ENCODE data around the gene SLC10A1. TPM values are rescaled to one million over a fixed set of nuclear protein-coding genes. Genes with fewer than 3 reads are reported as not detected.

Gene SLC10A1
- total RNA-seq, 1 experiment from 2014 or later, result not detected

GRCh38 chr14:69811227-69811867, 14.3 kb upstream of the SLC10A1 start:
- no CpG with 5 or more reads among the region's 13 CpGs for WGBS (ENCODE audit: extremely low coverage, insufficient read length, low lambda C conversion rate)
- H3K23me2 ChIP-seq (ENCODE audit: insufficient read length, low read depth, low read length, poor library complexity, severe bottlenecking), result no peaks in the 10 kb centered on the region
- Mint-ChIP-seq H3K9me3 (no peaks in the 10 kb centered on the region; a peak in 1 of 5 replicates), H3K27ac (no peak overlapping the region), H3K27me3 (ENCODE audit: low read depth) (no peaks in the 10 kb centered on the region; the same call in 1 of the 2 replicates), H3K36me3 (ENCODE audit: insufficient read depth in 1 of 3, low read depth in 3 of 3) (no peaks in the 10 kb centered on the region; a peak in 1 of 7 replicates), H3K4me3 (no peak overlapping the region), H3K4me1 (peaks cover 9 to 10% of the 10 kb centered on the region in 2 experiments)
- H4K5ac ChIP-seq (ENCODE audit: insufficient read length, low read depth, low read length), result no peak overlapping the region
- H3K18ac ChIP-seq (ENCODE audit: insufficient read length, low read depth, low read length), result no peak overlapping the region
- no peak overlapping the region for H2AK5ac ChIP-seq (ENCODE audit: insufficient read length, low read length)
- H3K4ac ChIP-seq (ENCODE audit: low read depth, low read length), result no peak overlapping the region
- H3K23ac ChIP-seq (ENCODE audit: insufficient read length, low read depth, low read length), result no peak overlapping the region
- H3K4me2 ChIP-seq (ENCODE audit: insufficient read depth, insufficient read length, low read length), result no peak overlapping the region
- no peak overlapping the region for H2BK15ac ChIP-seq (ENCODE audit: low read depth, low read length)
- H2BK12ac ChIP-seq (ENCODE audit: insufficient read length, low read depth, low read length), result no peak overlapping the region
- no peaks in the 10 kb centered on the region for H3K27me3 ChIP-seq (ENCODE audit: insufficient read depth, low read length)
- no peak overlapping the region for H3K9ac ChIP-seq (ENCODE audit: extremely low read depth, insufficient read length, low read length)
- no peaks in the 10 kb centered on the region for H3K79me2 ChIP-seq (ENCODE audit: insufficient read depth, low read length)
- H3K27ac ChIP-seq (ENCODE audit: insufficient read length, low read depth, low read length), result no peak overlapping the region
- H3K4me1 ChIP-seq (ENCODE audit: insufficient read depth, low read length), result no peaks in the 10 kb centered on the region
- H2BK120ac ChIP-seq (ENCODE audit: low read depth, low read length, poor library complexity, severe bottlenecking), result no peak overlapping the region
- no peak overlapping the region for H3K14ac ChIP-seq (ENCODE audit: insufficient read depth, low read length)
- H3K56ac ChIP-seq (ENCODE audit: insufficient read length, low read depth, low read length), result no peak overlapping the region
- TF ChIP-seq CTCF (conservative IDR thresholded peaks at IDR 0.05), result no peak
- H4K91ac ChIP-seq (ENCODE audit: insufficient read length, low read depth, low read length), result no peak overlapping the region
- H4K20me1 ChIP-seq (ENCODE audit: control insufficient read depth, insufficient read depth, insufficient read length), result no peaks in the 10 kb centered on the region
- no peaks in the 10 kb centered on the region for H3K79me1 ChIP-seq (ENCODE audit: insufficient read depth, low read depth, low read length, poor library complexity, severe bottlenecking)
- H2AFZ ChIP-seq (ENCODE audit: low read length), result no peak overlapping the region
- no peaks in the 10 kb centered on the region for H3K9me3 ChIP-seq (ENCODE audit: control insufficient read depth, low read depth, low read length)
- no peak overlapping the region for H4K8ac ChIP-seq (replicated peaks; ENCODE audit: insufficient read length, low read depth, low read length)
- no peak overlapping the region for H3T11ph ChIP-seq (ENCODE audit: low read length)
- DNase-seq, result no peak
- H2BK20ac ChIP-seq (ENCODE audit: low read depth, low read length, poor library complexity, severe bottlenecking), result no peak overlapping the region
- no peak overlapping the region for H2BK5ac ChIP-seq (ENCODE audit: insufficient read length, low read length)

Measured in H9 (cell line).